Esophagus muscularis mucosa (tissue), 4 donors: Measurements from ENCODE around the gene ZNG1F. TPM values are rescaled to one million over a fixed set of nuclear protein-coding genes. Genes with fewer than 3 reads are reported as not detected.
"Not testable (repeated sequence)": the region's sequence is repeated elsewhere in the genome, so short reads cannot be mapped to it uniquely, and the experiment has no call there.

Experiments
- DNase-seq: peaks from one replicate; pipeline ENCODE4 v3.0.0-alpha.2; 2017; ENCODE audit errors: extremely low spot score
- H3K27ac ChIP-seq, 4 donors: fragments of 200-600 bp; sonication (generic); replicated peaks in 1 of 4; 1 replicate in 3 of 4; 2 replicates in 1 of 4; pipeline ENCODE4 v1.5.1; 2016 to 2019; ENCODE audit warnings: mild to moderate bottlenecking in 1 of 4
- H3K27me3 ChIP-seq, 4 donors: fragments of 200-600 bp; sonication (generic); one replicate each; pipeline versions ENCODE4 v1.5.1 to v1.6.0; 2016 to 2019
- H3K36me3 ChIP-seq, 4 donors: fragments of 200-600 bp; sonication (generic); one replicate each; pipeline ENCODE4 v1.5.1; 2016 to 2019
- H3K4me1 ChIP-seq, 4 donors: fragments of 200-600 bp; sonication (generic); one replicate each; pipeline ENCODE4 v1.5.1; 2016 to 2019
- H3K4me3 ChIP-seq, 4 donors: fragments of 200-600 bp; sonication (generic); 1 replicate in 2 of 4; 2 replicates in 2 of 4; pipeline ENCODE4 v1.5.1; 2016 to 2019; ENCODE audit warnings: mild to moderate bottlenecking in 4 of 4, moderate library complexity in 1 of 4
- H3K9me3 ChIP-seq, 4 donors: fragments of 200-600 bp; sonication (generic); 1 replicate in 3 of 4; 2 replicates in 1 of 4; pipeline ENCODE4 v1.5.1; 2016 to 2019
- EP300 ChIP-seq: sonication (generic); formaldehyde crosslinking; IDR thresholded peaks from one replicate; pipeline ENCODE4 v1.6.1; 2017; ENCODE audit warnings: antibody characterized with exemption
- POLR2A ChIP-seq: fragments of 450-650 bp; IDR thresholded peaks from one replicate; pipeline ENCODE4 v1.6.1; 2017; ENCODE audit warnings: antibody characterized with exemption, moderate library complexity, mild to moderate bottlenecking, low read depth
- POLR2AphosphoS5 ChIP-seq, 2 donors: sonication (generic); formaldehyde crosslinking; IDR thresholded peaks; one replicate each; pipeline ENCODE4 v1.6.1; 2017; ENCODE audit warnings: antibody characterized with exemption in 2 of 2
- WGBS: methylation state at CpG from one replicate; pipeline ENCODE4 v1.1.5; 2018; 5-methylcytosine and 5-hydroxymethylcytosine counted together
- intact Hi-C: fragments of 100-400 bp; cut with DNase I; formaldehyde crosslinking; loops from one replicate; pipeline ENCODE4 v1.15.1; 2023
- total RNA-seq, 4 donors: library from RNA; depleted of rRNA; stranded (reverse); fragments of >200 nt; gene quantifications; one replicate each; pipeline versions ENCODE4 v1.1.0 to v1.2.1, GENCODE V29; 2016
- TF ChIP-seq, protein P1 (sequence below), 3 experiments: fragments of 200-600 bp in 2 of 3; fragments of 450-650 bp in 1 of 3; sonication (generic) in 2 of 3; IDR thresholded peaks; one replicate each; pipeline ENCODE4 v1.5.1; 2017 to 2019; ENCODE audit warnings: antibody characterized with exemption in 3 of 3, mild to moderate bottlenecking in 2 of 3, moderate library complexity in 1 of 3

Gene ZNG1F
- total RNA-seq, 4 donors from 2014 or later: 3.8 to 10.8 (median 5.9) TPM

DNA sequence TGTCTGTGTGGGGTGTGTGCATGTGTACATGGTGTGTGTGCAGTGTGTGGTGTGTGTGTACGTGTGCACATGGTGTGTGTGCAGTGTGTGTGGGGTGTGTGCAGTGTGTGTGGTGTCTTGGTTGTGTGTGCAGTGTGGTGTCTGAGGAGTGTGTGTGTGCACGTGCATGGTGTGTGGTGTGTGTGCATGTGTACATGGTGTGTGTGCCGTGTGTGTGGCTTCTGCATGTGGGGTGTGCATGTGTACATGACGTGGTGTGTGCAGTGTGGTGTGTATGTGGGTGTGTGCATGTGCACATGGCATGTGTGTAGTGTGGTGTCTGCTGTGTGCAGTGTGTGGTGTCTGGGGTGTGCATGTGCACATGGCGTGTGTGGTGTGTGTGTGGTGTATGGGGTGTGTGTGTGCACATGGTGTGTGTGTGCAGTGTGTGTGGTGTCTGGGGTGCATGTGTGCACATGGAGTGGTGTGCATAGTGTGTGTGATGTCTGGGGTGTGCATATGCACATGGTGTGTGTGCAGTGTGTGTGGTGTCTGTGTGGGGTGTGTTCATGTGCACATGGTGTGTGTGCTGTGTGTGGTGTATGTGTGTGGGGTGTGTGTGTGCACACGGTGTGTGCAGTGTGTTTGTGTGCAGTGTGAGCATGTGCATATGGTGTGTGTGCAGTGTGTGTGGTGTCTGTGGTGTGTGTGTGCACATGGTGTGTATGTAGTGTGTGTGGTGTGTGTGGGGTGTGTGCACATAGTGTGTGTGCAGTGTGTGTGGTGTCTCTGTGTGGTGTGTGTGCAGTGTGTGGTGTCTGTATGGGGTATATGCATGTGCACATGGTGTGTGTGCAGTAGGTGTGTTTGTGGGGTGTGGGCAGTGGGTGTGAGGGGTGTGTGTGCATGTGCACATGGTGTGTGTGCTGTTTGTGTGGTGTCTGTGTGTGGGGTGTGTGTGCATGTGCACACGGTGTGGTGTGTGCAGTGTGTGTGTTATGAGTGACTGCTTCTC lies 40.6 kb upstream of the ZNG1F start:
- TF ChIP-seq POLR2A (no peak), EP300 (no peak), POLR2AphosphoS5 (IDR thresholded peaks at IDR 0.05) (no peak)
- TF ChIP-seq, protein P1, sequence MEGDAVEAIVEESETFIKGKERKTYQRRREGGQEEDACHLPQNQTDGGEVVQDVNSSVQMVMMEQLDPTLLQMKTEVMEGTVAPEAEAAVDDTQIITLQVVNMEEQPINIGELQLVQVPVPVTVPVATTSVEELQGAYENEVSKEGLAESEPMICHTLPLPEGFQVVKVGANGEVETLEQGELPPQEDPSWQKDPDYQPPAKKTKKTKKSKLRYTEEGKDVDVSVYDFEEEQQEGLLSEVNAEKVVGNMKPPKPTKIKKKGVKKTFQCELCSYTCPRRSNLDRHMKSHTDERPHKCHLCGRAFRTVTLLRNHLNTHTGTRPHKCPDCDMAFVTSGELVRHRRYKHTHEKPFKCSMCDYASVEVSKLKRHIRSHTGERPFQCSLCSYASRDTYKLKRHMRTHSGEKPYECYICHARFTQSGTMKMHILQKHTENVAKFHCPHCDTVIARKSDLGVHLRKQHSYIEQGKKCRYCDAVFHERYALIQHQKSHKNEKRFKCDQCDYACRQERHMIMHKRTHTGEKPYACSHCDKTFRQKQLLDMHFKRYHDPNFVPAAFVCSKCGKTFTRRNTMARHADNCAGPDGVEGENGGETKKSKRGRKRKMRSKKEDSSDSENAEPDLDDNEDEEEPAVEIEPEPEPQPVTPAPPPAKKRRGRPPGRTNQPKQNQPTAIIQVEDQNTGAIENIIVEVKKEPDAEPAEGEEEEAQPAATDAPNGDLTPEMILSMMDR (IDR thresholded peaks at IDR 0.05): no peak
- intact Hi-C loops: no loop called here
- H3K36me3 ChIP-seq: no peaks in the 10 kb centered on the region
- H3K27me3 ChIP-seq: peaks cover 0 to 6% (median 0%) of the 10 kb centered on the region in 4 donors
- DNase-seq: peak; percentile 95
- no peak overlapping the region for H3K4me3 ChIP-seq
- H3K9me3 ChIP-seq: peaks cover 0 to 6% (median 2%) of the 10 kb centered on the region in 4 donors
- H3K27ac ChIP-seq: no peak overlapping the region
- H3K4me1 ChIP-seq: no peaks in the 10 kb centered on the region
- 58% methylated on average over 7 of the region's 7 CpGs for WGBS

DNA sequence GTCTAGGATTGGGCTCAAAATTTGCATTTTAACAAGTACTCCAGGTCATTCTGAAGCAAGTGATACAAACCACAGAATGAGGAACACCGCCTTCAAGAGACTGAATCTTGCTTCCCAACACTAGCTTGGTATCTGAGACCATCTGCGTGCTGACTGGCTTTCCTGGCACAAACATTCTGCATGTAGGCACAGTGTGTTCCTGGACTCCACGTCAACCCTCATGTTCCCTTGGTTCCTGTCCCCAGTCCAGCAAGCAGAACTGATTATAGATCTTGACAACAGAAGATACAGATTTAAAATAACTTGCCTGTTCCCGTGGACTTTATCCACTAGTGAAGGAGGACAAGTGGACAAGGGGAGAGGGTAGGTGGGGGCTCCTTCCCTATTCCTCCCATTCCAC lies 30.7 kb upstream of the ZNG1F start:
- H3K4me3 ChIP-seq, H3K36me3 ChIP-seq, H3K27ac ChIP-seq, DNase-seq, H3K27me3 ChIP-seq, H3K9me3 ChIP-seq, H3K4me1 ChIP-seq, intact Hi-C loops: not testable (repeated sequence)
- WGBS: 81% methylated on average over 3 of the region's 4 CpGs

- H3K9me3 ChIP-seq, H3K27ac ChIP-seq, intact Hi-C loops, DNase-seq, H3K4me1 ChIP-seq, H3K4me3 ChIP-seq, H3K27me3 ChIP-seq, H3K36me3 ChIP-seq: not testable (repeated sequence)
- no CpG with 5 or more reads among the region's 11 CpGs for WGBS
Measured at GRCh38 chr9:41188439-41188838, 678 bp downstream of the ZNG1F start.

DNA sequence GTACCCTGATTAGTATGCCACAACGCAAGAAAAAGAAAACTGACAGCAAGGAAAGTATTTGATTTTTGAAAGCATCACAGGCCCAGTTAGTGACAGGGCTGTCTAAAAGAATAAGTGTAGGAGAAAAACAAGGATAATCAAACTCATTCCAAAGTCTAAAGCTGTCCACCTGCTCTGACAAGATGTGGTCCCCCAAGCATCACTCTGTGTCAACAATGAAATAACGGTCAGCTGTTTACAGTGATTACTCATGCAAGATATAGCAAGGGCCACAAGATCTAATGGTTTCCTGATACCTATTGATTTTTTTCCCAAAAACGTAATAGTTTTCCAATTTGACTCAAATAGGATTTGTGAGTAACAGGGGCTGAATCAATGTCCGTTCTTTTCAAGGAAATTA lies 14.1 kb downstream of the ZNG1F start:
- H3K36me3 ChIP-seq: not testable (repeated sequence)
- WGBS: 79% methylated on average over 2 of the region's 4 CpGs

GRCh38 chr9:41150116-41150515 lies 39.0 kb downstream of the ZNG1F start:
- H3K9me3 ChIP-seq, intact Hi-C loops, H3K27ac ChIP-seq, H3K4me3 ChIP-seq, H3K4me1 ChIP-seq, DNase-seq, H3K27me3 ChIP-seq, H3K36me3 ChIP-seq: not testable (repeated sequence)
- WGBS: 80% methylated on average over 3 of the region's 18 CpGs

More for the DNA sequence above, 14.1 kb downstream of the ZNG1F start:
- DNase-seq: peak; percentile 4
- H3K27me3 ChIP-seq, H3K4me3 ChIP-seq, H3K4me1 ChIP-seq, H3K27ac ChIP-seq, H3K9me3 ChIP-seq, intact Hi-C loops: not testable (repeated sequence)

DNA sequence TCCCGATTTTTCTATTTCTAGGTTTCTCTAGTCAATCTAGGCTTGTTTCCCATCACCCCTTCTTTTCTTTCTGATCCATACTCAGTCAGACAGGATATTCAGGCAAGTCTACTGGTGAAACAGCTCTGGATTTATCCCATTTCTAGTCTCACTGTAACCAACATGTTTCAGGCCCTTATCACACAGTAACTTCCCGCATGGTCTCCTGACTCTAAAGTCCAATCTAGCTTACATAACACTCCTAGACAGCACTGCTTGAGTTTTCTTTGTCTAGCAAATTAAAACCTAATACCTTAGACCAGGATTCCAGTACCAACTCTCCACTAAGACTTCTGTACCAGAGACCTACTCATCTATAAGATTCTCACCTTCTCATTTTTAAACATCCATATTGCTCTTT lies 47.2 kb downstream of the ZNG1F start:
- 100% methylated on average over 1 of the region's 2 CpGs for WGBS
- DNase-seq, H3K9me3 ChIP-seq, H3K27me3 ChIP-seq, H3K36me3 ChIP-seq, H3K4me1 ChIP-seq, H3K4me3 ChIP-seq, H3K27ac ChIP-seq, intact Hi-C loops: not testable (repeated sequence)

GRCh38 chr9:41128581-41128980 lies 60.5 kb downstream of the ZNG1F start, which contains the start of gene FOXD4L6:
Gene FOXD4L6 (minus strand): TSS chr9:41128681. CDS start chr9:41128383, 298 bp downstream.
- H3K27me3 ChIP-seq, intact Hi-C loops, H3K36me3 ChIP-seq, H3K27ac ChIP-seq, H3K9me3 ChIP-seq, DNase-seq, H3K4me1 ChIP-seq, H3K4me3 ChIP-seq: not testable (repeated sequence)
- no CpG with 5 or more reads among the region's 15 CpGs for WGBS

DNA sequence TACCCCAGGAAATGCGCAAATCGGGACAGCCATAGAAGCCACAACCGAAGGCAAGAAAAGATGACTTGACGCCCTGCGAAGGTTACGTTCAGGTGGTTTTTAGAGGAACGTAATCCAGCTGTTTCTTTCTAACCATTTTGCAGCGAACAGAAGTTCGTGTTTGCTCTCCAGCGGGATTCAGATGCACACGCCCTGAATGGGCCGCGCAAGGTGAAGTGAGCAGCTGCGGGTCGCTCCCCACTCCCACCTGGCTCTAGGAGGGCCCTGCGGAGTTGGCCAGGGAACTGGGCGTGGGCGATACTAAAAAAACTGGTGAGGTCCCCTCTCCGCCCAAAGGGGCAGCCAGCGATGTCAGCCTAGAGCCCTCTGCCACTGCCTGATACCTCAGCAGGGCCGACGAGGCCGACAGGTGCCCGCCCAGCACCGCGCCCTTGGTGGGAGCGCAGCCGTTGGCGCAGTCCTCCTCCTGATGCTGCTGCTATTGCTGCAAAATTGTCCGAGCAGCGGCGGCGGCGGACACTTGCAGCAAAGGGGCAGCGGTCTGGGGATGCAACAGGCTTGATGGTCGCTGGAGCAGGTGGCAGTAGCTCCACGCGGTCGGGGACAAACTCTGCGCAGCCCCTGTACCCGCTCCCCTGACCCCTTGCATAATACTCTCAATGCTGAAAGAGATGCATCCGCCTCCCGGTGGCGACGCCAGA lies 62.2 kb downstream of the ZNG1F start:
- H3K4me1 ChIP-seq, H3K4me3 ChIP-seq, H3K27ac ChIP-seq, intact Hi-C loops, H3K9me3 ChIP-seq, DNase-seq, H3K36me3 ChIP-seq: not testable (repeated sequence)
- H3K27me3 ChIP-seq: peaks cover 0 to 14% (median 0%) of the 10 kb centered on the region in 4 donors
- no CpG with 5 or more reads among the region's 45 CpGs for WGBS

DNA sequence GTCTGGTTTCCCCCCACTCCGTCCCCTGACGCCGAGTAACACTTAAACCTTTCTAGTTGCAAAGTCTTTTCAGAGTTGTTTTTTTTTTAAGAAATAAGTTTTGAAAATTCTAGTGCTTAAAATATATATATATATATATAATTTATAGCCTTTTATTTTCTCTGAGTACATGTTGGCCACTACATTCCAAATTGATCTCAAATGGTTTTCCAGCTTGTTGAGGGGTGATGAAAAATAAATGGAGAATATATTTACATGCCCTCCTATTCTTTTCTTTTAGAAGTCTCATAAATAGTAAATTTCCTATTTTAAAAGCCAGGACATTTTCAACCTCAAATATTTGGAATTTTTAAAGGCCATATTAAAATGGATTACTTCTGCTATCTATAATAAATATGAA lies 63.2 kb downstream of the ZNG1F start:
- H3K27me3 ChIP-seq: peaks cover 0 to 14% (median 0%) of the 10 kb centered on the region in 4 donors
- H3K36me3 ChIP-seq, H3K9me3 ChIP-seq, DNase-seq, intact Hi-C loops, H3K27ac ChIP-seq, H3K4me1 ChIP-seq, H3K4me3 ChIP-seq: not testable (repeated sequence)
- 17% methylated on average over 3 of the region's 3 CpGs for WGBS

- H3K9me3 ChIP-seq, intact Hi-C loops, H3K27ac ChIP-seq, H3K4me3 ChIP-seq, H3K4me1 ChIP-seq, DNase-seq, H3K36me3 ChIP-seq: not testable (repeated sequence)
- no CpG with 5 or more reads among the region's 21 CpGs for WGBS
- peaks cover 0 to 17% (median 0%) of the 10 kb centered on the region in 4 donors for H3K27me3 ChIP-seq
Measured at GRCh38 chr9:41125109-41125658, 63.9 kb downstream of the ZNG1F start.
